SK-N-SH treated with all-trans-retinoic acid at 6 μM for 48 hours (cell line): Measurements from ENCODE around the gene HECTD4.

Source experiments
- ATAC-seq: fragments of 200-7000 bp; cut with Tn5 transposase; 3 replicates; pipeline ENCODE4 v1.9.1; 2020; ENCODE audit warnings: mild to moderate bottlenecking, moderate library complexity
- ARNTL ChIP-seq: fragments of 450-650 bp; formaldehyde crosslinking; IDR thresholded peaks from 2 replicates; pipeline ENCODE4 v1.5.0; 2020; ENCODE audit warnings: low read depth, mild to moderate bottlenecking, moderate library complexity, borderline replicate concordance
- BACH2 ChIP-seq: fragments of 250-450 bp; sonication (Bioruptor Pico); IDR thresholded peaks from 2 replicates; pipeline ENCODE4 v1.9.0; 2021; ENCODE audit warnings: mild to moderate bottlenecking, borderline replicate concordance
- CREB5 ChIP-seq: fragments of 250-450 bp; sonication (Bioruptor Pico); IDR thresholded peaks from 2 replicates; pipeline ENCODE4 v1.5.1; 2020; ENCODE audit warnings: low read depth, mild to moderate bottlenecking, moderate library complexity
- CSDC2 ChIP-seq: fragments of 250-450 bp; sonication (Bioruptor Pico); IDR thresholded peaks from 2 replicates; pipeline ENCODE4 v1.5.0; 2020; ENCODE audit warnings: mild to moderate bottlenecking, moderate library complexity
- CSRNP3 ChIP-seq: fragments of 250-450 bp; sonication (Bioruptor Pico); IDR thresholded peaks from 2 replicates; pipeline ENCODE4 v1.5.1; 2021; ENCODE audit warnings: mild to moderate bottlenecking, moderate library complexity
- ESRRG ChIP-seq: fragments of 250-450 bp; sonication (Bioruptor Pico); IDR thresholded peaks from 2 replicates; pipeline ENCODE4 v1.6.1; 2021; ENCODE audit warnings: mild to moderate bottlenecking
- GLIS3 ChIP-seq: fragments of 250-450 bp; sonication (Bioruptor Pico); IDR thresholded peaks from 2 replicates; pipeline ENCODE4 v1.5.0; 2020; ENCODE audit warnings: mild to moderate bottlenecking, moderate library complexity
- ISL1 ChIP-seq: fragments of 250-450 bp; sonication (Bioruptor Pico); IDR thresholded peaks from 2 replicates; pipeline ENCODE4 v2.1.2; 2022; ENCODE audit warnings: mild to moderate bottlenecking, moderate library complexity
- PATZ1 ChIP-seq: fragments of 250-450 bp; sonication (Bioruptor Pico); IDR thresholded peaks from 2 replicates; pipeline ENCODE4 v1.8.0; 2020; ENCODE audit warnings: mild to moderate bottlenecking, moderate library complexity, borderline replicate concordance
- PPARA ChIP-seq: fragments of 250-450 bp; sonication (Bioruptor Pico); IDR thresholded peaks from 2 replicates; pipeline ENCODE4 v1.5.0; 2020; ENCODE audit warnings: mild to moderate bottlenecking, borderline replicate concordance
- RARB ChIP-seq: fragments of 250-450 bp; sonication (Bioruptor Pico); IDR thresholded peaks from 2 replicates; pipeline ENCODE4 v1.8.0; 2021; ENCODE audit warnings: mild to moderate bottlenecking, moderate library complexity
- TCF4 ChIP-seq: fragments of 250-450 bp; sonication (Bioruptor Pico); IDR thresholded peaks from 2 replicates; pipeline ENCODE4 v1.8.0; 2021; ENCODE audit warnings: mild to moderate bottlenecking, moderate library complexity, borderline replicate concordance
- TOX ChIP-seq: fragments of 250-450 bp; sonication (Bioruptor Pico); IDR thresholded peaks from 2 replicates; pipeline ENCODE4 v1.8.0; 2021; ENCODE audit warnings: mild to moderate bottlenecking, moderate library complexity, borderline replicate concordance
- ZC3H10 ChIP-seq: fragments of 250-450 bp; sonication (Bioruptor Pico); IDR thresholded peaks from 2 replicates; pipeline ENCODE4 v1.5.1; 2021; ENCODE audit warnings: mild to moderate bottlenecking, moderate library complexity
- ZFP3 ChIP-seq: fragments of 250-450 bp; sonication (Bioruptor Pico); IDR thresholded peaks from 2 replicates; pipeline ENCODE4 v1.5.0; 2020; ENCODE audit warnings: mild to moderate bottlenecking, moderate library complexity
- ZNF565 ChIP-seq: fragments of 450-650 bp; formaldehyde crosslinking; conservative IDR thresholded peaks from 2 replicates; pipeline ENCODE4 v1.5.0; 2020; ENCODE audit warnings: low read depth, mild to moderate bottlenecking, moderate library complexity
- ZNF70 ChIP-seq: fragments of 450-650 bp; formaldehyde crosslinking; IDR thresholded peaks from 2 replicates; pipeline ENCODE4 v1.5.0; 2020; ENCODE audit warnings: mild to moderate bottlenecking, moderate library complexity
- ZNF8 ChIP-seq: fragments of 450-650 bp; formaldehyde crosslinking; IDR thresholded peaks from 2 replicates; pipeline ENCODE4 v1.5.0; 2020; ENCODE audit warnings: mild to moderate bottlenecking, moderate library complexity
- TF ChIP-seq, protein P1 (sequence below): fragments of 250-450 bp; sonication (Bioruptor Pico); IDR thresholded peaks from 2 replicates; pipeline ENCODE4 v1.8.0; 2021; ENCODE audit warnings: low read depth, mild to moderate bottlenecking, moderate library complexity, borderline replicate concordance
- TF ChIP-seq, protein P2 (sequence below): fragments of 250-450 bp; sonication (Bioruptor Pico); IDR thresholded peaks from 2 replicates; pipeline ENCODE4 v1.5.0; 2020; ENCODE audit warnings: mild to moderate bottlenecking, moderate library complexity

HECTD4 gene

DNA sequence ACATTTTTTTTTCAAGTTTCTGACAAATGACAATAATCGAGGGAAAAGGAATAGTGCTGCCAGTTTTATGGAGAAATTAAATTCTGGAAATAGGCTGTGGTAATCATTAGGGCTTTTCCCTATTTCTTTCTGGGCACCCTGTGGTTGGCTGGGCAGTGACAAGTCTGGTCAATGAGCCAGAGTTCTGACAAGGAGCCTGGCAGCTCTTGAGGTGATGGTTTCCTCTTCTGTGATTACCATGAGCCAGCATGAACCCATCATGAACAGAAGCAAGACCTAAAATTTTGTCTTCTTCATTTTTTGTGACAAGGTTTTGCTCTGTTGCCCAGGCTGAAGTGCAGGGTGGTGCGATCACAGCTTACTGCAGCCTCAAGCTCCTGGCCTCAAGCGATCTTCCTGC lies 141.1 kb downstream of the HECTD4 start (continued):
- TF ChIP-seq, protein P1, sequence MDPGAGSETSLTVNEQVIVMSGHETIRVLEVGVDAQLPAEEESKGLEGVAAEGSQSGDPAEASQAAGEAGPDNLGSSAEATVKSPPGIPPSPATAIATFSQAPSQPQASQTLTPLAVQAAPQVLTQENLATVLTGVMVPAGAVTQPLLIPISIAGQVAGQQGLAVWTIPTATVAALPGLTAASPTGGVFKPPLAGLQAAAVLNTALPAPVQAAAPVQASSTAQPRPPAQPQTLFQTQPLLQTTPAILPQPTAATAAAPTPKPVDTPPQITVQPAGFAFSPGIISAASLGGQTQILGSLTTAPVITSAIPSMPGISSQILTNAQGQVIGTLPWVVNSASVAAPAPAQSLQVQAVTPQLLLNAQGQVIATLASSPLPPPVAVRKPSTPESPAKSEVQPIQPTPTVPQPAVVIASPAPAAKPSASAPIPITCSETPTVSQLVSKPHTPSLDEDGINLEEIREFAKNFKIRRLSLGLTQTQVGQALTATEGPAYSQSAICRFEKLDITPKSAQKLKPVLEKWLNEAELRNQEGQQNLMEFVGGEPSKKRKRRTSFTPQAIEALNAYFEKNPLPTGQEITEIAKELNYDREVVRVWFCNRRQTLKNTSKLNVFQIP (CRISPR knock-in tag): no peak
- no peak for TF ChIP-seq ZC3H10
- TF ChIP-seq CSRNP3: no peak
- TF ChIP-seq, all 23 proteins: peak for 0

DNA sequence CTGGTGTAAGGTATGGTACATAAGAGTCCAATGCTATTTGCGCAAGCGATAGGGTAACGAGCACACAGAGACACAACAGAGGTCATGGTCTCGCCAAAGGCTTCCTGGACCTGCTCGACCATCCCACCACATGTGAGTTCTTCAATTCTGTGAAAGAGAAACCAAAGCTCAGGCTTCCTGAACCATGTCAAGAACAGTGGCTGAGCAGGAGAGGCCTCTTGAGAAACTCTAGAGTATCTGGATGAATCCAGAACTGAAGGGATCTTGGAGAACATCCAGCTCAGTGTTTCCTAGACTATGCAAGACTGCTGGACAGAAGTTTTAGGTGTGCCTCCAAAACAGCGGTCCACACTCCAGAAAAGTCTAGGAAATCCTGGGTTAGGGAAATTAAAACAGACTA lies 142.3 kb downstream of the HECTD4 start:
- ATAC-seq: no peak
- TF ChIP-seq ZNF8 (no peak), ISL1 (CRISPR knock-in tag) (no peak), GLIS3 (CRISPR knock-in tag) (no peak), CSDC2 (CRISPR knock-in tag) (no peak), BACH2 (no peak), RARB (CRISPR knock-in tag) (no peak), CSRNP3 (no peak), ESRRG (CRISPR knock-in tag) (no peak), ZNF565 (CRISPR knock-in tag) (no peak), PATZ1 (CRISPR knock-in tag) (no peak), ZFP3 (no peak), ARNTL (no peak), TCF4 (CRISPR knock-in tag) (no peak), CREB5 (no peak), TOX (CRISPR knock-in tag) (no peak), ZNF70 (no peak), PPARA (CRISPR knock-in tag) (no peak), ZC3H10 (no peak)
- TF ChIP-seq, protein P2, sequence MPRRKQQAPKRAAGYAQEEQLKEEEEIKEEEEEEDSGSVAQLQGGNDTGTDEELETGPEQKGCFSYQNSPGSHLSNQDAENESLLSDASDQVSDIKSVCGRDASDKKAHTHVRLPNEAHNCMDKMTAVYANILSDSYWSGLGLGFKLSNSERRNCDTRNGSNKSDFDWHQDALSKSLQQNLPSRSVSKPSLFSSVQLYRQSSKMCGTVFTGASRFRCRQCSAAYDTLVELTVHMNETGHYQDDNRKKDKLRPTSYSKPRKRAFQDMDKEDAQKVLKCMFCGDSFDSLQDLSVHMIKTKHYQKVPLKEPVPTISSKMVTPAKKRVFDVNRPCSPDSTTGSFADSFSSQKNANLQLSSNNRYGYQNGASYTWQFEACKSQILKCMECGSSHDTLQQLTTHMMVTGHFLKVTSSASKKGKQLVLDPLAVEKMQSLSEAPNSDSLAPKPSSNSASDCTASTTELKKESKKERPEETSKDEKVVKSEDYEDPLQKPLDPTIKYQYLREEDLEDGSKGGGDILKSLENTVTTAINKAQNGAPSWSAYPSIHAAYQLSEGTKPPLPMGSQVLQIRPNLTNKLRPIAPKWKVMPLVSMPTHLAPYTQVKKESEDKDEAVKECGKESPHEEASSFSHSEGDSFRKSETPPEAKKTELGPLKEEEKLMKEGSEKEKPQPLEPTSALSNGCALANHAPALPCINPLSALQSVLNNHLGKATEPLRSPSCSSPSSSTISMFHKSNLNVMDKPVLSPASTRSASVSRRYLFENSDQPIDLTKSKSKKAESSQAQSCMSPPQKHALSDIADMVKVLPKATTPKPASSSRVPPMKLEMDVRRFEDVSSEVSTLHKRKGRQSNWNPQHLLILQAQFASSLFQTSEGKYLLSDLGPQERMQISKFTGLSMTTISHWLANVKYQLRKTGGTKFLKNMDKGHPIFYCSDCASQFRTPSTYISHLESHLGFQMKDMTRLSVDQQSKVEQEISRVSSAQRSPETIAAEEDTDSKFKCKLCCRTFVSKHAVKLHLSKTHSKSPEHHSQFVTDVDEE (CRISPR knock-in tag): no peak
- TF ChIP-seq, protein P1 (CRISPR knock-in tag): no peak
